ENCODE measurements around the gene ATG7.

ATG7 gene

GRCh38 chr3:11606865-11607440 is 334.8 kb downstream of the ATG7 start:
- DNase-seq (ENCODE audit: low read depth, low spot score): no peak
